NCI-H1694 (cell line): ENCODE results near the gene IRS2.
"Not testable (repeated sequence)": the region's sequence is repeated elsewhere in the genome, so short reads cannot be mapped to it uniquely, and the experiment has no call there.

Source experiments
- DNase-seq: peaks from one replicate; lab custom pipeline; 2025; lab: John Stamatoyannopoulos, UW

The IRS2 gene, protein sequence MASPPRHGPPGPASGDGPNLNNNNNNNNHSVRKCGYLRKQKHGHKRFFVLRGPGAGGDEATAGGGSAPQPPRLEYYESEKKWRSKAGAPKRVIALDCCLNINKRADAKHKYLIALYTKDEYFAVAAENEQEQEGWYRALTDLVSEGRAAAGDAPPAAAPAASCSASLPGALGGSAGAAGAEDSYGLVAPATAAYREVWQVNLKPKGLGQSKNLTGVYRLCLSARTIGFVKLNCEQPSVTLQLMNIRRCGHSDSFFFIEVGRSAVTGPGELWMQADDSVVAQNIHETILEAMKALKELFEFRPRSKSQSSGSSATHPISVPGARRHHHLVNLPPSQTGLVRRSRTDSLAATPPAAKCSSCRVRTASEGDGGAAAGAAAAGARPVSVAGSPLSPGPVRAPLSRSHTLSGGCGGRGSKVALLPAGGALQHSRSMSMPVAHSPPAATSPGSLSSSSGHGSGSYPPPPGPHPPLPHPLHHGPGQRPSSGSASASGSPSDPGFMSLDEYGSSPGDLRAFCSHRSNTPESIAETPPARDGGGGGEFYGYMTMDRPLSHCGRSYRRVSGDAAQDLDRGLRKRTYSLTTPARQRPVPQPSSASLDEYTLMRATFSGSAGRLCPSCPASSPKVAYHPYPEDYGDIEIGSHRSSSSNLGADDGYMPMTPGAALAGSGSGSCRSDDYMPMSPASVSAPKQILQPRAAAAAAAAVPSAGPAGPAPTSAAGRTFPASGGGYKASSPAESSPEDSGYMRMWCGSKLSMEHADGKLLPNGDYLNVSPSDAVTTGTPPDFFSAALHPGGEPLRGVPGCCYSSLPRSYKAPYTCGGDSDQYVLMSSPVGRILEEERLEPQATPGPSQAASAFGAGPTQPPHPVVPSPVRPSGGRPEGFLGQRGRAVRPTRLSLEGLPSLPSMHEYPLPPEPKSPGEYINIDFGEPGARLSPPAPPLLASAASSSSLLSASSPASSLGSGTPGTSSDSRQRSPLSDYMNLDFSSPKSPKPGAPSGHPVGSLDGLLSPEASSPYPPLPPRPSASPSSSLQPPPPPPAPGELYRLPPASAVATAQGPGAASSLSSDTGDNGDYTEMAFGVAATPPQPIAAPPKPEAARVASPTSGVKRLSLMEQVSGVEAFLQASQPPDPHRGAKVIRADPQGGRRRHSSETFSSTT (N-terminal part only)

DNA sequence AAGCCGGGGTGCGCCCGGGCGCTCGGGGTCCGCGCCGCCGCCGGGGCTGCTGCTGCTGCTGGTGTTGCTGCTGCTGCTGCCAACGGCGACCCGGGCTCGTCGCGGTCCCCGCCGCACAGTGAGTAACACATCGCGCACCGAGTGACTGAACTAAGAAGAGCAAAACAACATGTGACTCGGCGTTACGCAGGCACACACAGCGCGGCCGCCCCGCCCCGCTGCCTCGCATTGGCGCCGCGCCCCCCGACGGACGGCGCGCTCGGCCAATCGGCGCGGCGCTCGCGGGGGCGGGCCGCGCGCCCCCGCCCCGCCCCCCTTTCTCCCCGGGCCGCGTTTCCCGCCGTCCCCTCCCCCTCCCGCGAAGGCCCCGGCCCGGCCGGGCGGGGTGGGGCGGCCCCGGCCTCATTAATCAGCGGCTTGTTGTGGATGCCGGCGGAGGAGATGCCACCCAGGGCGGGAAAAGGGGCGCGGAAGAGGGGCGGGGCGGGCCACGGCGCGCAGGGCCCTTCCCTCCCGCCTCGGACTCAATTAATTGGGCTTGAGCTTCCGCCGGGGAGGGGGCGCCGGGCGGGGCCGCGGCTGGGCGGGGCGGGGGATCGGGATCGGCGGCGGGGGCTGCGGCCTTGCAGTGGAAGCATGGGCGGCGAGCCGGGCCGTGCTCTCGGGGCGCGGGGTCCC, at the start of gene IRS2:
TSS of gene IRS2 (minus strand) at position 127 of the 678 bp plus-strand sequence. CDS start 530 bp downstream, outside the sequence.
- DNase-seq: peak; percentile 86

DNA sequence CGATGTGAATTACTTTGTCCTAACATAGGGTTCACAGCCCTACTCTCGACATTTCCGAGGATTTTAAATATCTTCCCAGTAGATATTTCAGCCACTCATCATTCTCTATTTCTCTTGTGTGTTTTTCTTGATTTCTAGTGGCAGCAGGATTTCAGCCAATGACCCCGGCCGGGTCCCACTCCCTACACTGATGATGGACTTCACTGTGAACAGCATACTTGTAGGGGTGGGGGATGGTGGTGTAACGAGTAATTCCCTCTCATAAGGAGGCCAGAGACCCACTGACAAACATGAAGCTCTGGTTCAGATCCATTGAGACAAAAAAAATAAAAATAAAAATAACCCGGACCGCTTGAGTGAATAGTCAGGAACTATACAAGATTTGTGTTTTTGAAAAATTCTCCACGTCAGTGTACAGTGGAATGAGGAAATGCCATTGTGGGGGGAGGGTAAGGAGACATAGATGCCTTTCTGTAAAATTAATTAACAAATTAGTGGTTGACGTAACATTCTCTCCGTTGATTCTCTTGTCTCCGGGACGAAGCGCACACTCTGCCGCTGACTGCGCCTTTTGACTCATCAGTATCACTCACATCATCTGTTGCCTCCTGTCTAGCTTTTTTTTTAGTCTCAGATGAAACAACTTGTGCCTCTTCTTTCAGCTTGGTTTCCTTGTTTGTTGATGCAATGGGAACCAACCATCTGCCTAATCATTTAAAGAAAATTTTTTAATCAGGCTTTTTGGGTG, 48.8 kb upstream of the IRS2 start:
- DNase-seq: no peak

GRCh38 chr13:109833940-109834339, 47.6 kb upstream of the IRS2 start:
- no peak for DNase-seq

- DNase-seq: no peak
These were observed 46.7 kb upstream of the IRS2 start for GRCh38 chr13:109833071-109833470.

GRCh38 chr13:109828591-109829316, 42.4 kb upstream of the IRS2 start:
- DNase-seq: not testable (repeated sequence)

GRCh38 chr13:109823201-109823600, 36.8 kb upstream of the IRS2 start:
- not testable (repeated sequence) for DNase-seq

GRCh38 chr13:109821103-109821502, 34.7 kb upstream of the IRS2 start:
- DNase-seq: no peak

GRCh38 chr13:109819874-109820273, 33.5 kb upstream of the IRS2 start:
- no peak for DNase-seq

GRCh38 chr13:109818886-109819285, 32.5 kb upstream of the IRS2 start:
- DNase-seq: no peak

DNA sequence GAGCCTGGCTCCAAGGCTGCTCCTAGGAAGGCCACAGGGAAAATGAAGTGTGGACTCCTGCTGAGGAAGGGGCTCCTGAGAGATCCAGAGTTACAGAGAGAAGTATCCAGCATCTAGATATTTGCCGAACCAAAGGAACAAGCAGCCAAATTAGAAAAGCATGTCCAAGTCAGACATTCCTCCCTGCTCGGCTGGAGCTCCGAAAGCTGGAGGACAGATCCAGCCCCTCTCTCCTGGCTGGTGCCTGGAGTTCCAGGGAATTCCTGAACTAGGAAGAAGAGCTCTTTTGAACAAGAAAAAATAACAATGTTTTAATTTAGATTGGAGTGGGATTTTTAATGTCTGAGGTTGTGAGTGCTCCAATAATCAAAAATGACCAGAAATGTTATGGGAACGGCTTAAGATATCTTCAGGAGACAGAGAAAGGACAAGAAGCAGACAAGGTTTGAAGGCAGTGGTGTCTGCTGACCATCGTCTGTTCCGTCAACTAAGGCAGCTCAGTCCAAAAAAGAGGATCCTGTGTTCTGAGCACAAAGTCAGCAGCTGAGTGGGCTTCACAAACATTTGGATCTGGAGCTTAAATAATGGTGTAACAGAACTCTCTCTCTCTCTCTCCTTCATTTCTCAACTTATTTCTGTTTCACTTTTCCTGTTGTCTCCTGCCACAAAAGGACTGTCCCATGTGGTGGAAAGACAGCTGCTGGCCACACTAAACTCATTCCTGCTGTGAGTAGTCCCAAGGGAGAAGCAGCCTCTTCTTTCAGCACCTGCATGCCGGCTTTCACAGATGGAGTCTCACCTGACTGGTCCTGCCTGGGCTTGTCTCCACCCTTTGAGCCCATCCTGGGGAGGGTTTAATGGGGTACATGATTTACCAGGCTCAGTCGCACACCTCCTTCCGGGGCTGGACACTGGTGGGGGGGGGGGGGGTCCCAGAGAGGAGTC, 31.5 kb upstream of the IRS2 start:
- DNase-seq: no peak

- DNase-seq: no peak
These were observed 30.4 kb upstream of the IRS2 start for GRCh38 chr13:109816808-109817203.

GRCh38 chr13:109816112-109816807, 29.9 kb upstream of the IRS2 start:
- no peak for DNase-seq

- no peak for DNase-seq
These were observed 29.3 kb upstream of the IRS2 start for GRCh38 chr13:109815651-109816050.

GRCh38 chr13:109813663-109814062, 27.3 kb upstream of the IRS2 start:
- DNase-seq: no peak

DNA sequence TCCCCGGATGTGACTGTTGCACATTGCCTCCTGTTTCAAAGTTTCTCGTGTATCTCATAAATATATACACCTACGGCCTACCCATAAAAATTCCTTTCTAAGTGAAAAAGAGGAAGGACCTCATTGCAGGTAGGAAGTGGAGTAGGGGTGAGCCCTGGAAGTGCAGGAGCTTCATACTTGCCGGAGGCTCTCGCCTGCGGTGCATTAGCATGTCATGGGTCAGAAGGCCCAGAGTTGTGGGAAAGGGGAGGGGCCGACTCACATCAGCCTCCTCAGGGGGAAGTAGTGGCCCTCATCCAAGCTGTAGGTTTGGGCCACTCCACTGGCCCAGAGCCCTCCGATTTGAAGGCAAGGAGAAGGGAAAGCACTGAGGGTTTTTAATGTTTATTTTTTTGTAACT, 26.0 kb upstream of the IRS2 start:
- no peak for DNase-seq

GRCh38 chr13:109810761-109811510, 24.6 kb upstream of the IRS2 start:
- DNase-seq: no peak

GRCh38 chr13:109809216-109809932, 23.0 kb upstream of the IRS2 start:
- no peak for DNase-seq
